ENCODE results near the gene TM4SF1.
A peak's percentile ranks its signal among the peaks of the same experiment; 100 is the strongest.

DNA sequence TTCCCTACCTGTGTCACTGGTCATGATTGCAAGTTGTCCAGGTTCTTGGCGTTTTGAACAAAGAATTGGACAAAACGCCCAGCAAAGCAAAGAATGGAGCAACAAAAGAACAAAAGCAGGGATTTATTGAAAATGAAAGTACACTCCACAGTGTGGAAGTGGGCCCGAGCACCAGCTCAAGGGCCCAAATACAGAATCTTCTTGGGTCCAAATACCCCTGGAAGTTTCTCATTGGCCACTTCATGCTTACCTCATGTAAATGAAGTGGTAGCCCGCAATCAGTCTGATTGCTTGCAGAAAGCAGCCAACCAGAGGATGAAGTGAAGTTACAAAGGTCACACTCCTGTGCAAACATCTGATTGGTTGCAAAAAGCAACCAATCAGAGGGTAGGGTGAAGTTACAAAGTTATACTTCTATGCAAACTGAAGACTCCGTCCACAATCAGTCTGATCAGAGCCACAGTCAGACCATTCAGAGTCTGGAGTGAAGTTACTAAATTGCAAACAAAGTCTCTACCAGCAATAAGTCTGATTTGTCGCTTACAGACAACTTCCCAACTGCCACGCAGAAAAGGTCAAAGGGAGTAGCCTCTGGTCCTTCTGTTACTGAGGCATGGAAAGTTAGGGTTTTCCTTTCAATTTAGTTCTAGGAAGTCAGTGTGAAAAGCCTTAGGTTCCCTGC lies 8.3 kb upstream of the TM4SF1 start:
- peak; percentile 29 for TF ChIP-seq POLR2A (IDR thresholded peaks at IDR 0.05)
- TF ChIP-seq, protein P1, sequence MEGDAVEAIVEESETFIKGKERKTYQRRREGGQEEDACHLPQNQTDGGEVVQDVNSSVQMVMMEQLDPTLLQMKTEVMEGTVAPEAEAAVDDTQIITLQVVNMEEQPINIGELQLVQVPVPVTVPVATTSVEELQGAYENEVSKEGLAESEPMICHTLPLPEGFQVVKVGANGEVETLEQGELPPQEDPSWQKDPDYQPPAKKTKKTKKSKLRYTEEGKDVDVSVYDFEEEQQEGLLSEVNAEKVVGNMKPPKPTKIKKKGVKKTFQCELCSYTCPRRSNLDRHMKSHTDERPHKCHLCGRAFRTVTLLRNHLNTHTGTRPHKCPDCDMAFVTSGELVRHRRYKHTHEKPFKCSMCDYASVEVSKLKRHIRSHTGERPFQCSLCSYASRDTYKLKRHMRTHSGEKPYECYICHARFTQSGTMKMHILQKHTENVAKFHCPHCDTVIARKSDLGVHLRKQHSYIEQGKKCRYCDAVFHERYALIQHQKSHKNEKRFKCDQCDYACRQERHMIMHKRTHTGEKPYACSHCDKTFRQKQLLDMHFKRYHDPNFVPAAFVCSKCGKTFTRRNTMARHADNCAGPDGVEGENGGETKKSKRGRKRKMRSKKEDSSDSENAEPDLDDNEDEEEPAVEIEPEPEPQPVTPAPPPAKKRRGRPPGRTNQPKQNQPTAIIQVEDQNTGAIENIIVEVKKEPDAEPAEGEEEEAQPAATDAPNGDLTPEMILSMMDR (IDR thresholded peaks at IDR 0.05): no peak
